Suprapubic skin (tissue), 4 donors: ENCODE measurements around the gene CCL2. TPM values are rescaled to one million over a fixed set of nuclear protein-coding genes. Genes with fewer than 3 reads are reported as not detected.

ENCODE experiments used
- DNase-seq, 2 donors: peaks; one replicate each; pipeline ENCODE4 v3.0.0-alpha.2; 2019; ENCODE audit warnings: low spot score in 2 of 2
- H3K27ac ChIP-seq: fragments of 200-600 bp; sonication (generic); one replicate; pipeline ENCODE4 v1.5.1; 2019
- H3K27me3 ChIP-seq: fragments of 200-600 bp; sonication (generic); one replicate; pipeline ENCODE4 v1.5.1; 2019
- H3K36me3 ChIP-seq: fragments of 200-600 bp; sonication (generic); one replicate; pipeline ENCODE4 v1.5.1; 2019
- H3K4me1 ChIP-seq: fragments of 200-600 bp; sonication (generic); one replicate; pipeline ENCODE4 v1.5.1; 2019
- H3K4me3 ChIP-seq: fragments of 200-600 bp; sonication (generic); one replicate; pipeline ENCODE4 v1.5.1; 2019; ENCODE audit warnings: mild to moderate bottlenecking
- H3K9me3 ChIP-seq: fragments of 200-600 bp; sonication (generic); one replicate; pipeline ENCODE4 v1.5.1; 2019
- EP300 ChIP-seq: sonication (generic); formaldehyde crosslinking; IDR thresholded peaks from one replicate; pipeline ENCODE4 v1.6.1; 2017; ENCODE audit warnings: antibody characterized with exemption
- POLR2A ChIP-seq, 2 donors: fragments of 450-650 bp; IDR thresholded peaks; one replicate each; pipeline ENCODE4 v1.6.1; 2017; ENCODE audit warnings: antibody characterized with exemption in 2 of 2, mild to moderate bottlenecking in 2 of 2, moderate library complexity in 2 of 2
- POLR2AphosphoS5 ChIP-seq, 3 donors: sonication (generic); formaldehyde crosslinking; IDR thresholded peaks; one replicate each; pipeline ENCODE4 v1.6.1; 2017; ENCODE audit warnings: antibody characterized with exemption in 3 of 3
- WGBS: methylation state at CpG from one replicate; pipeline ENCODE4 v1.1.5; 2018; 5-methylcytosine and 5-hydroxymethylcytosine counted together
- total RNA-seq, 4 donors: library from RNA; depleted of rRNA; stranded (reverse); fragments of >200 nt; gene quantifications; one replicate each; pipeline ENCODE4 v1.1.0, GENCODE V29; 2016
- TF ChIP-seq, protein P1 (sequence below), 2 donors: fragments of 200-600 bp in 1 of 2; fragments of 450-650 bp in 1 of 2; sonication (generic) in 1 of 2; IDR thresholded peaks; one replicate each; pipeline ENCODE4 v1.5.1; 2016 to 2019; ENCODE audit warnings: antibody characterized with exemption in 2 of 2, mild to moderate bottlenecking in 1 of 2, moderate library complexity in 1 of 2

The CCL2 gene
- total RNA-seq, 4 donors from 2014 or later, result 7.1 to 26.9 (median 14.0) TPM

DNA sequence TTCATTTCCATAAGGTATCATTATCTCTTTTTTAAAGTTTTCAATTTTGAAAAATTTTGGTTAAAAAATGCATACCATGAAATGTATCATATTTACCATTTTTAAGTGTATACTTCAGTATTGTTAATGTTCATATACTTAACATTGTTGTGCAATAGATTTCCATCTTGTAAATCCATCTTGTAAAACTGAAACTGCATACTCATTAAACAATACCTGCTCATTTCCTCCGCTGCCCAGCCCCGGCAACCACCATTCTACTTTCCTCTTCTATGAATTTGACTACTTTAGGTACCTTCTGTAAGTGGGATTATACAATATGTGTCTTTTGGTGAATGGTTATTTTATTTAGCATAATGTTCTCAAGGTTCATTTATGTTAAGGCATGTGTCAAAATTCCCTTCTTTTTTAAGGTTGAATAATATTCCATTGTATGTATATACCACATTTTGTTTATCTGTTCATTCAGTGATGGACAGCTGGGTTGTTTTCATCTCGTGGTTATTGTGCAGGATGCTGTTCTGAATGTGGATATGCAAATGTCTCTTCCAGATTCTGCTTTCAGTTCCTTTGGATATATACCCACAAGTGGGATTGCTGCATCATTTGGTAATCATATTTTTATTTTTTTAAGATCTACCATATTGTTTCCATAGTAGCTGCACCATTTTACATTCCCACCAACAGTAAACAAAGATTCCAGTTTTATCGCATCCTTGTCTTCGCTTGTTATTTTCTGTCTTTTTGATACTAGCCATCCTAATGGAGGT, 6.7 kb downstream of the CCL2 start:
- TF ChIP-seq EP300 (no peak), POLR2AphosphoS5 (IDR thresholded peaks at IDR 0.05) (no peak), POLR2A (IDR thresholded peaks at IDR 0.05) (no peak)
- TF ChIP-seq, protein P1, sequence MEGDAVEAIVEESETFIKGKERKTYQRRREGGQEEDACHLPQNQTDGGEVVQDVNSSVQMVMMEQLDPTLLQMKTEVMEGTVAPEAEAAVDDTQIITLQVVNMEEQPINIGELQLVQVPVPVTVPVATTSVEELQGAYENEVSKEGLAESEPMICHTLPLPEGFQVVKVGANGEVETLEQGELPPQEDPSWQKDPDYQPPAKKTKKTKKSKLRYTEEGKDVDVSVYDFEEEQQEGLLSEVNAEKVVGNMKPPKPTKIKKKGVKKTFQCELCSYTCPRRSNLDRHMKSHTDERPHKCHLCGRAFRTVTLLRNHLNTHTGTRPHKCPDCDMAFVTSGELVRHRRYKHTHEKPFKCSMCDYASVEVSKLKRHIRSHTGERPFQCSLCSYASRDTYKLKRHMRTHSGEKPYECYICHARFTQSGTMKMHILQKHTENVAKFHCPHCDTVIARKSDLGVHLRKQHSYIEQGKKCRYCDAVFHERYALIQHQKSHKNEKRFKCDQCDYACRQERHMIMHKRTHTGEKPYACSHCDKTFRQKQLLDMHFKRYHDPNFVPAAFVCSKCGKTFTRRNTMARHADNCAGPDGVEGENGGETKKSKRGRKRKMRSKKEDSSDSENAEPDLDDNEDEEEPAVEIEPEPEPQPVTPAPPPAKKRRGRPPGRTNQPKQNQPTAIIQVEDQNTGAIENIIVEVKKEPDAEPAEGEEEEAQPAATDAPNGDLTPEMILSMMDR (IDR thresholded peaks at IDR 0.05), result no peak
- WGBS, result 75% methylated on average over 5 of the region's 5 CpGs
- Histone ChIP-seq H3K36me3 (no peaks in the 10 kb centered on the region), H3K4me3 (no peak overlapping the region), H3K4me1 (no peaks in the 10 kb centered on the region), H3K27me3 (no peaks in the 10 kb centered on the region), H3K9me3 (no peaks in the 10 kb centered on the region), H3K27ac (no peak overlapping the region)
- DNase-seq, result no peak

DNA sequence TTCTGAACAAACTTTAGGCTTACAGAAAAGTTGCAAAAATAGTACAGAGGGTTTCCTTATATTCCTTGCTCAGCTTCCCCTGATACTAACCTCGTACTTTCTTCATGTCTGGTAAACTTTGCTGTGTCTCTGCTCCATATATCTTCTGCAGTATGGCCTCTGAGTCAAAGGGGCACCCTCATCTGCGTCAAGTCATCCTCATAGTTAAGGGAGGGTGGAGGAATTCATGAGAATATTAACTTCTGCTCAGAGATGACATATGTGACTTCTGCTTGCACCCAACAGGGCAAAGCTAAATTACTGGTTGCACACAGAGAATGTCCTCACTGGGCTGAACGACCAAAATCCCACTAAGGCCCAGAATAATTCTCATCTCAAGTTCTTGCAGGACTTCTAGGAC, 10.6 kb downstream of the CCL2 start:
- TF ChIP-seq, protein P1 (IDR thresholded peaks at IDR 0.05), result no peak
- TF ChIP-seq EP300 (no peak), POLR2A (IDR thresholded peaks at IDR 0.05) (no peak), POLR2AphosphoS5 (IDR thresholded peaks at IDR 0.05) (no peak)
- no peak overlapping the region for H3K4me3 ChIP-seq
- no peak overlapping the region for H3K27ac ChIP-seq
- peaks cover 4% of the 10 kb centered on the region for H3K27me3 ChIP-seq
- no peaks in the 10 kb centered on the region for H3K36me3 ChIP-seq
- H3K4me1 ChIP-seq, result no peaks in the 10 kb centered on the region
- 45% methylated on average over 3 of the region's 3 CpGs for WGBS
- H3K9me3 ChIP-seq, result no peaks in the 10 kb centered on the region
- no peak for DNase-seq

DNA sequence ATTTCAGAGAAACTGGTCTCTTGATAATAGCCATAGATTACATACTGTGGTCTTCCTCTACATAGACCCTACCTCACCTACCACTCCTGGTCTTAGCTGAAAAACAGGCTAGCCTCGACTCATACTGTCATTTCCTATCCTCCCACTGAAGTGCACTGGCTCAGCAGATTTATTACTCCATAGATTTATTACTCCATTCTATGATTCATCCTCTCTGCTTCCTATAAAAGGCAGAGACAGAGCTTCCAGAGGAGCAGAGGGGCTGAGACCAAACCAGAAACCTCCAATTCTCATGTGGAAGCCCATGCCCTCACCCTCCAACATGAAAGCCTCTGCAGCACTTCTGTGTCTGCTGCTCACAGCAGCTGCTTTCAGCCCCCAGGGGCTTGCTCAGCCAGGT, 14.9 kb downstream of the CCL2 start, which contains the start of gene CCL7:
Gene CCL7, plus strand, starts transcription at position 253 of the 400 bp plus-strand sequence. Its CDS starts 70 bp downstream, at position 323.
- H3K27me3 ChIP-seq, result peaks cover 4% of the 10 kb centered on the region
- TF ChIP-seq, protein P1 (IDR thresholded peaks at IDR 0.05), result no peak
- TF ChIP-seq POLR2A (IDR thresholded peaks at IDR 0.05) (no peak), EP300 (no peak), POLR2AphosphoS5 (IDR thresholded peaks at IDR 0.05) (no peak)
- H3K9me3 ChIP-seq, result no peaks in the 10 kb centered on the region
- DNase-seq, result no peak
- H3K36me3 ChIP-seq, result no peaks in the 10 kb centered on the region
- H3K4me1 ChIP-seq, result no peaks in the 10 kb centered on the region
- no peak within 1 kb of the TSS for H3K27ac ChIP-seq
- WGBS, result 27% methylated on average over 1 of the region's 1 CpG
- H3K4me3 ChIP-seq, result no peak within 1 kb of the TSS

DNA sequence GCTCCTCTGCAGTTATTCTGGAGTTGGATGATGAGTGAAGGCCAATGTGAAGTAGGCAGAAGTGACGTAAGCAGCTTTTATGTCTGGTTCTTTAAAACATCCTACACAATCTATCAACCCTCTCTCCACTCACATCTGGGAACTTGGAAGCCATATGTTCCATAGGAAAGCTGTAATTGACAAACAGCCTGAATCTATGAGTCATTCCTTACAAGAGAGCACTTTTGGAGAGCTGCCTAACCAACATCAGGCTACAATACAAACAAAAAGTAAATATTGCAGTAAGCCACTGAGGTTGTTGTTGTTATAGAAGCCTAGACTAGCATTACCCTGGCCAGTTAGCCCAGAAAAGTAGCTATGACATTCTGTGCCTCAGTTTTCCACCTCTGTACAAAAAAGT, 20.8 kb downstream of the CCL2 start:
- Histone ChIP-seq H3K27me3 (peaks cover 4% of the 10 kb centered on the region), H3K36me3 (no peaks in the 10 kb centered on the region), H3K9me3 (no peaks in the 10 kb centered on the region), H3K4me3 (no peak overlapping the region), H3K4me1 (no peaks in the 10 kb centered on the region), H3K27ac (no peak overlapping the region)
- 0% methylated on average over 1 of the region's 1 CpG for WGBS
- TF ChIP-seq POLR2AphosphoS5 (IDR thresholded peaks at IDR 0.05), result no peak
- TF ChIP-seq POLR2A (IDR thresholded peaks at IDR 0.05), result no peak
- TF ChIP-seq, protein P1 (IDR thresholded peaks at IDR 0.05), result no peak
- no peak for DNase-seq

DNA sequence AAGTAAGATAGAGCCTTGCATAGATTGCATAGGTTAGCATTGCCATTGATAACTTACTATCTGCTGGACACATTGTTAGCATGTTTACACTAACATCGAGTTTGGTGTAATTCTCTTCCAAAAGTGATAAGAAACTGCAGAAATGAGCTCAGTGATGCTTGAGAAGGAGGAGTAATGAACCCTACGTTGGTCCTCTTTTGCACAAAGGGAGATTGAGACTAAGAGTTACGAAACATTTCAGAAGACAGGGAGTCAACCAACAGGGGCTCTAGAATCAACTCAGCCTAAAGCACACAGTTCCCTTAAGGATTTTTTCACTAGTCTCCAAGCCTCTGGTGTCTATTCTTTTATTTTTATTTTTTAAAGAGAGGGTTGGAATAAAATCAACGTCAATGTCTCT, 21.7 kb downstream of the CCL2 start:
- TF ChIP-seq EP300 (no peak), POLR2A (IDR thresholded peaks at IDR 0.05) (no peak), POLR2AphosphoS5 (IDR thresholded peaks at IDR 0.05) (no peak)
- TF ChIP-seq, protein P1 (IDR thresholded peaks at IDR 0.05), result no peak
- Histone ChIP-seq H3K9me3 (no peaks in the 10 kb centered on the region), H3K27me3 (peaks cover 4% of the 10 kb centered on the region), H3K27ac (no peak overlapping the region), H3K36me3 (no peaks in the 10 kb centered on the region), H3K4me1 (no peaks in the 10 kb centered on the region), H3K4me3 (no peak overlapping the region)
- WGBS, result 72% methylated on average over 4 of the region's 4 CpGs
- DNase-seq, result no peak
